Right forelimb (tissue), 1 donor: ENCODE results near the gene ERFE.

Source experiments
- DNase-seq: peaks from one replicate; pipeline ENCODE4 v3.0.0-alpha.2; 2018

The ERFE gene

GRCh38 chr2:238139196-238140039 is 19.4 kb upstream of the ERFE start:
- no peak for DNase-seq

GRCh38 chr2:238140040-238140439 is 18.7 kb upstream of the ERFE start:
- DNase-seq: no peak

- no peak for DNase-seq
These were observed 17.8 kb upstream of the ERFE start for GRCh38 chr2:238140721-238141540.

DNA sequence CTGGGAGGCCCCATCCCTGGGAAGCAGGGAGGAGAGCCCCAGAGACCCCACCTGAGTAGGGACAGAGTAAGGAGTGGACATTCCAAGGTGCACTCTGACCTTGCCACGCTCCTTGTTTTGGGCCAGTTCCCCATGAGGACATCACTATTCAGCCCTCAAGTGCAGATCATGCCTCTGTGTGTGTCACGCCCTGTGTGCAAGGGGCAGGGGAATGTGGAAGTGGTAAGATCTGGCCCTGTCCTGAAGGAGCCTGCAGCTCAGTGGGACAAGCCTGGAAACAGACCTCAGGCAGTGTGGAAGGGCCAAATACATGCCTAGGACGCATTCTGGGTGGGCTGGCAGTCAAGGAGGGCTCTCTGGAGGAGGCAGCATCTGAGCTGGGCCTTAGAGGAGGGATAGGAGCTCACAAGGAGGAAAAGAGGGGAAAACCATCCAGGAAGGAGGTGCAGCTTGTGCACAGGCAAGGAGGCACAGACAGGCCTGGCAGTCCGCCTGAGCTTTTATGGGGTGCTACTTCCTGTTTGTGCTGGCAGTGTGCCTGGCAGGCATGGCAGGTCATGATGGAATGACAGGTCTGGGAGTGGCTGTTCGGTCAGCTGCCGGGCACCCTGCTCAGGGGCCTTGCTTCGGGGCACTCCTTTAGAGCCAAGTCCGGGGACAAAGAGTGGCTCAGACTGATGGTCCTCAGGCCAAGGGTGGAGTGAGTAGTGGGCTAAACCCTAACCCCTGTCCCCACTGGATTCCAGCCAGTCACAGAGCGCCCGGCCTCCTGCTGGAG is 17.0 kb upstream of the ERFE start:
- no peak for DNase-seq

GRCh38 chr2:238142382-238143205 is 16.2 kb upstream of the ERFE start:
- no peak for DNase-seq

DNA sequence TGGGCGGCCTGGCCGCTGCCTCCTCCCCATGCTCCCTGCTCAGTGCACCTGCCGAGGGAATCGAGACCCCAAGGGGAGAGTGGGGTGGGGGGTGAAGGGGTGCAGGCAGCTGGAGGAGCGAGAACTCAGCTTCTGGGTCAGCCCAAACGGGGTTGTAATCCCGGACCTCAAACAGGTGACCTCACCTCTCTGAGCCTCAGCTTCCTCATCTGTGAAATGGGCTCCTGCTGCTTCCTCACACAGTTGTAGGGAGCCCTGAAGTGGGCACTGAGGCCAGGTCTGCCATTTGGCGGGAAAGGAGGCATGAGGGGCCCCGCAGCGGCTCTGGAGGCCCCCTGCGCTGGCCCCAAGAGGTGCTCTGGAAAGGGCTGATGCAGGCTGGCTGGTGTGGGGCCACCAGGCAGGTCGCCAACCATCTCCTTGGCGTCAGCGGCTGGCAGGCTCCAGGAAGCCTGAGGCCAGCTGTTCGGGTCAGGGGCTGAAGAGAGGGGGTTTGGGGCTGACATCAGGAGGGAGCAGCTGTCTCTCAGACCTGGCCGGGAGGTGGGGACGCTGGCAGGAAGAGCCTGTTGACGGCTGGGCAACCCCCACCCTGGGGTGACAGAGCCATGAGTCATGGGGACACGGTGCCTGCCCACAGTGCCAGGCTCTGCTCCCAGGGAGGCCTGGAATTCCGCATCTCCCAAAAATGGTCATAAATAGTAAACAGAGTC is 15.4 kb upstream of the ERFE start:
- no peak for DNase-seq

- no peak for DNase-seq
These were observed 14.5 kb upstream of the ERFE start for GRCh38 chr2:238144262-238144661.

DNA sequence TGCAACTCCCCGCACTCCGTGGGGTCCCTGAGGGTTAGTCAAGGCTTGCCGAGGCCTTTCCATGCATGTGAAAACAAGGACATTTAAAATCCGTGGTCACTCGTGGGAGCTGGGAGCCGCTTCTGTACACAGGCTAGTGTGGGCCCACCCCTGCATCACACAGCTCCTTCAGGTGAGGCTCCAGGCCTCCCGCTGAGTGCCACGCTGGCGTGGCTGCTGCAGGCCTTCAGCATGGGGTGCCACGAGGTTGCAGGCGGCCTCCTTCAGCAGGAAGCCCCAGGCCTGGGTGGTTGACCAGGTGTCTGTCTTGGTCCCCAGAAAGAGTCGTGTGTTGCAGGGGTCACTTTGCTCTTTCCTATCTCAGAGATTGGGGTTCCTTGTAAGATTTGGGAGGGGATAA is 13.7 kb upstream of the ERFE start:
- no peak for DNase-seq

DNA sequence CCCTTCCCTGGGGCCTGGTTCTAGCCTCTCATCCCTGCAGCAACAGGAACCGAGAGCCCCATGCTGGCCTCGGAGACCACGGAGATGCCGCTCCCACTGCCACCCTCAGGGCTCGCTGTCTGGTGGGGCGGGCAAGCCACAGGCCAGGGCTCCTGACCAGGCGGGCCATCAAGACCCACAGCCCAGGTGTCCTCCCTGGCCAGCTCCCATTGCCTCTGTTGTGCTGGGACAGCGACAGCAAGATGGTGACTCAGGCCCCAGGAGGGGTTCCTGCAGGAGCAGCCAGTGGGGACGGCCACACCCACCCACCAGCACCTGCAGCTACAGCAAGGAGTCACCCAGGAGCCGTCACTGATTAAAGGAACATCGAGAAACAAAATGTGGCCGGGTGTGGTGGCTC is 12.9 kb upstream of the ERFE start:
- no peak for DNase-seq

DNA sequence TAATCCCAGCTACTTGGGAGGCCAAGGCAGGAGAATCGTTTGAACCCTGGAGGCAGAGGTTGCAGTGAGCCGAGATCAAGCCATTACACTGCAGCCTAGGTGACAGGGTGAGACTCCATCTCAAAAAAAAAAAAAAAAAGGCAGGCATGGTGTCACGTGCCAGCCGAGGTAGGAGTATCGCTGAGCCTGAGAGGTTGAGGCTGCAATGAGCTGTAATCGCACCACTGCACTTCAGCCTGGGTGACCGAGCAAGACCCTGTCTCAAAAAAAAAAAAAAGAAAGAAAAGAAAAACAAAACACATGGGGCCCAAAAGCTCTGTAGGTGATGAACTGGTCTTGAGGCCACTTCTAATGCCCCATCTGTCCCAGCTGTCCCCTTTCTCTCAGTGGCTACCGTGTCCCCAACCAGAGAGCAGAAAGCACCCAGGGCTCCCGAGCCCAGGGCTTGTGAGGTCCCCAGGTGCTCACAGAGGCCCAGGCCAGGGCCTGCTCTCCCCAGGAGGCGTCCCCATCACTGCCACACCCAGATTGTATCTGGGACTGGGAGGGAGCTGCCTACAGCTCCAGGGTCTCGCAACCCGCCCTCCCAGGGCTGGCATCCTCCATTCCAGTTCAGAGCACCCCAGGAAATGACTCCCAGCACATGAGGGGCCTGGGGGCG is 11.8 kb upstream of the ERFE start:
- DNase-seq: no peak

GRCh38 chr2:238148981-238149380 is 9.8 kb upstream of the ERFE start:
- no peak for DNase-seq

DNA sequence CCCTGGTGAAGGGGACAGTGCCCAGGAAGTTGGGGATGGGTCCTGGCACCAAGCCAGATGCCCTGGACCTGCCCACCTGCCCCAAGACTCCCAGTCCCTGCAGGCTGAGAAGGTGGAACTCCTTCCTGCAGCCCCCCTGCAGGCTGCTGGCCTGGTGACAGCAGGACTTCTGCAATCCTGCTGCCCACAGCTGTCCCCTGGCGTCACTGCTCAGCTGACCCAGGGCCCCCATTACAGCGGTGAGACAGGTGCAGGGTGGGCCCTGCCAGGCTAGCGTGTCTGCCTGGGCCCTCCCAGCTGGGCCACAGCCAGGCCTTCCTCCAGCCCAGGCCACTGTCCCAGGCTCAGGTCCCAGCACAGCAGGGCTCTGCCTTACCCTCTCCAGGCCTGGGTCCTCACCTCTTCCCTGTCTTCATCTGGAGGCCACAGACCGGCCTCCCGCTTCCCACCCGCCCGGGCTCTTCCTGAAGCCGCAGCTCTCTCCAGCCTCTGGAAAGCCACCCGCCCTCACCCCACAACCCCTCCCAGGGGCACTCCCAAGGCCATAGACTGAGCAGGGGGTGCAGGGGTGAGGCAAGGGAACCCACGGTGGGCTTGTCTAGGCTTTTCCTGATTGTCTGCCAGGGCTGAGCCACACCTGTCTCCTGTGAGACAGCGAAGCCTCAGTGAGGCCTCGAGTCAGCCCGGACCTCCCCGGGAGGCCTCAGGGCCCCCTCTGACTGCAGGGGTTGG is 8.8 kb upstream of the ERFE start:
- DNase-seq: no peak

DNA sequence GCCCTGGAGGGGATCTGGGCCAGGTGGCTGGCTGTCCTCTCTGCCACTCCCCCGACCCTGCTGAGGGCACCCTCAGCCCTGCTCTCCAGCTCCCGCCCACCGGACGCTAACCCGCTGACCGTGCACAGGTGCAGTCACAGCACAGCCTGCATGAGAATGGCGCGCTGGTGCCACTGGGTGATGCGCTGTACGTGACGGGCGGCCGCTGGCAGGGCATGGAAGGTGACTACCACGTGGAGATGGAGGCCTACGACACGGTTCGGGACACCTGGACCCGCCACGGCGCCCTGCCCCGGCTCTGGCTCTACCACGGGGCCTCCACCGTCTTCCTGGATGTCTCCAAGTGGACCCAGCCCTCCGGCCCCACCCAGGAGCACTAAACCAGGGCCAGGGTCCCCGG is 8.1 kb upstream of the ERFE start:
- no peak for DNase-seq

DNA sequence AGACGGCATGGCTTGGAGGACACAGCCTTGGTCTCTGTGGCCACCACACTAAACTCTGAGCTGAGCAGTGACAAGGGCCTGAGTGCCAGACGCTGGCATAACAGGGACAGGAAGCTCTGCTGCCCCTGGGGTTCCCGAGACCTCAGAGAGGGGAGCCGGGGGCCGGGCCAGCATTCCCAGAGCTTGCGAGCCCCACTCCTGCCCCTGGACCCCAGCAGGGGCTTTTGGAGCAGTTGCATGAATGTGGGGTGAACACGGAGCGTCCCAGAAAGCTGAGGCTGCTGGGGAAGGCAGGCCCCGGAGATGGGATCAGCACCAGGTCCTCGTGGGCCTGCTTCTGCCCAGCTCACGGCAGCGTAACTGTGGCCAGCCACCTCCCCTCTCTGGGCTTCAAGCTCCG is 7.6 kb upstream of the ERFE start:
- no peak for DNase-seq

DNA sequence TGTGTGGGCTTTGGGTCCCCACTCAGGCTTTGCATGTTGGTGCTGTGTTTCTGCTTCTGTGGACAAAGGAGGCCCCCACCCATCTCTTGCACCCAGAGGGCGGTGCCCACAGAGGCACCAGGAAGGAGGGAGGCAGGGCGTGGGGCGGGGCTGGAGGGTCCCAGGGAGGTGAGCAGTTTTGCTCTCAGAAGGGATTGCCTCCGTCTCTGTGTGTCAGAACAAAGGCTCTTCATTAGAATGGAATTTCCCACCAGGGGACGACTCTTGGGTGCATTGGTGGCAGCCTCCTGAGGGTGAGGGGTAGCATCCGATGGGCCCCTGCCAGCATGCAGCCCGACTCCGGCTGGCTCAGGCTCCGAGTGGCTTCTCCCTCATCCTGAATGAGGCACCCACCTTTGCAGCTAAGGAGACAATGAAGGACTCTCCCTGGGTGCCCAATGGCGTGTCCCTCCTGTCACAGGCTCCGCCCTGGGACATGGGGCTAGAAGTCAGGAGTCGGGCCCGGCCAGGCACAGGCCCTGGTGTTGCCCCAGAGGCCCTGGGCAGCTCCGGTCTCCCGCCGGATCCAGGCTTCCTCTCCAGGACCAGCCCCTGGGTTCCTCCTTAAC is 7.0 kb upstream of the ERFE start:
- no peak for DNase-seq

DNA sequence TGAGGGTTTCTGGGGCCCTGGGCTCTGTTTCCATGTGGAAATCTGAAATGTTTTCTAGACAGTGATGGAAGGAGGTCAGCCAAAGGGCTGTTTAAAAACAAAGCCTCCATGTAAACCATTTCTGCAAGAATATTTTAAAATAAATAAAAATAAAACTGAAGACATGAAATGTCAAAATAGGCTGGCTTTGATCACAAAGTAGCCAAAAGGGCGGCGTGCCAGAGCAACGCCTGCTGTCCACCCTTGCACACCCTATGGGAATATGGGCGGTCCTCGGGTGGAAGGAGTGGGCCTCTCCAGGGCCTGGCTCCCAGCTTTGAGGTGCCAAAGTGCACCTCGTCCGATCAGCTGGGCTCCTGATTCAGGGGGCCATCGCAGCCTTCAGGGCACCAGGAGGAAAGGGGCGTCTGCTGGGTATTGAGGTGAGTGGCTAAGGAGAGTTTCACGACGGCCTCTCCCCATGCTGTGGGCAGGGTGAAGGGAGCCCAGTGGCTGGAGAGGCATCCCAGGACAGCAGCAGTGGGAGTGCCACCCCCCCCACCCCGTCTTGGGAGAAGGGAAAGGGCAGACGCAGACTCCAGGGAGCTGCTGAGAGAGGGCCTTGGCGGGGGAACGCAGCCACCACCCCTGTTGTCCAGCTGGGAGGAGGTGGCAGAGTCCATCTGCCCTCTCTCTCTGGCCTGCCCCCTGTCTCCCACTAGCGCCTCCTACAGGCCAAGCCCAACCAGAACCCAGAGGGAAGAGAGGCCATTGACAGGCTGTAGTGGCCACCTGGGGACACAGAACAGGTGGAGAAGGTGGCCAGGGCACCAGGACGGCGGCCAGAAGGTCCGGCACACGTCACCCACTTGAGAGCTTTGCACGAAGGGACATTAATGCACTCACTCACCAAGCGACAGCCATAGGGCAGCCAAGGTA is 5.7 kb upstream of the ERFE start:
- no peak for DNase-seq

DNA sequence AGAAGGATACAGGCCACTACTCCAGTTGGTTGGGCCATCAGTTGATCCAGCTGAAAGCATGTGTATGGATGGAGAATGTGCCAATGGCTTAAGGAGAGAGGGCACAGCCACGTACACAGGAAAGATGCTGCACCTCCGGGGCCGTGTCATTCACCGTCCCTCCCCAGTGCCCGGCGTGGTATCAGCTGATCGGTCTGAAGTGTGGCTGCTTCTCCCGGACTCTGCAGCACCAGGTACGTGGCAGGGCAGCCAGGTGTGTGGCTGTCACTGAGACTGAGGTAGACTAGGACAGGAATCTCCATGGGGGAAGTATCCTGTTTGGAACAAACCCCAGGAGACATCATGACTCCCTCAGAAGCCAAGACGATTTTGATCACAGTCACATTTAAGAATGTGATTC is 4.2 kb upstream of the ERFE start:
- DNase-seq: no peak

DNA sequence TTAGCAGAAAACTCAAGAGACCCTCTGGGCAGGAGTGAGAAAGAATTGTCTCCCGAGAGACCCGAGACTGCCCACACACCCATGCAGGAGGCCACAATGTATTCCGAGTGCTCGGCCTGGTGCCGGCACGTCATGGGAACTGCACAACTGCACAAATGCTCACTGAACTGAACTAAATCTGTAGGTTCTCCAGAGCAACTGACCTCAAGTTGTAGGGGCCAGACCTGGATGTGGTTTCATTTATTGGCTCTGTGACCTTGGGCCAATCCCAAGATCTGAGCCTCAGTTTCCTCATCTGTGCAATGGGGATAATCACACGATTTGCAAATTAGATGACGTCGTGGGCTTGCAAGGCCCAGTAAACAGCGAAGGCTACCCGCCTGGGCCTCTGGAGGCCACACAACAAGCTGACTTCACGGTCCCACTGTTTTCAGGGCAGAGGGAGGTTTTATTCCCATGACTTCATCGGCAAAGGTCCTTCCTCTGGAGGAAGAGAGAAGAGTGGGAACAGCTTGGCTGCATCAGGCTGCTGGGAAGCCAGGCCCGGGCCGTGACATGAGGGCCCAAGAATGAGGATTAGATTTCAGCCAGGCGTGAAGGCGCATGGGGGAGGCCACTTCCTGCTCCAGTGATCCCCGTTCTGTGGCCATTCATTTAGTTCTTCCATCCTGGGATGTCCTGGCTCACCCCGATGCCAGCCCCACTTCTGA is 3.6 kb upstream of the ERFE start:
- no peak for DNase-seq
